ENCODE measurements around the gene ACAP1. TPM values are rescaled to one million over a fixed set of nuclear protein-coding genes. Genes with fewer than 3 reads are reported as not detected.

ACAP1 gene
- total RNA-seq, 1 experiment from 2014 or later, result 8.8 TPM

DNA sequence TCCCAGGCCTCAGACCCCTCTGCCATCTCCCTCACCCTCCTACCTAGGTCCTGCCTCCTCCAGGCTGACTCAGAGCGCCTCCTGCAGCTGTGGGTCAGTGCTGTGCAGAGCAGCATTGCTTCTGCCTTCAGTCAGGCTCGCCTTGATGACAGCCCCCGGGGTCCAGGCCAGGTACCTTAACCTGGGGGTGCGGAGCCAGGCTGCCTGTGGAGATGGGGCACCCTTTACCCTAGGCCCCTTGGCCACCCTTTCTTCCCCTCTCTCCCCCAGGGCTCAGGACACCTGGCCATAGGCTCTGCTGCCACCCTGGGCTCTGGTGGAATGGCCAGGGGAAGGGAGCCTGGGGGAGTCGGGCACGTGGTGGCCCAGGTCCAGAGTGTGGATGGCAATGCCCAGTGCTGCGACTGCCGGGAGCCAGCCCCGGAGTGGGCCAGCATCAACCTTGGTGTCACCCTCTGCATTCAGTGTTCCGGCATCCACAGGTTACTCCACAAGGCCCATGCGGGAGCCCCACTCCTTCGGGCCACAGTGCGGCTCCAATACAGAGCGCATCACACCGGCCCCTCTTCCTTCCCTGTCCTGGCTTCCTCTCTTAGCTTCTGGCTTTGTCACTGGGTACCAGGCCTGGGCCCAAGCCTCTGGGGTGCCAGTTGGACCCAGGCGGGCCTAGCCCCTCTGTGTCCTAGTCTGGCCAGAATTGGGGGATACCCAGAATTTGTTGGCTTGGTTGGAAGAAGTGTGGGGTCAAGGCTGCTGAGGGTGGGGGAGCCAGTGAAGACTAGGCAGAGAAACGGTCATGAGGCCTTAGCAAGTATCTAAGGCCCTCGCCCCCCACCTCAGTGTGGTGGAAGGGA is 10.7 kb downstream of the ACAP1 start (continued):
- TF ChIP-seq, protein P1, sequence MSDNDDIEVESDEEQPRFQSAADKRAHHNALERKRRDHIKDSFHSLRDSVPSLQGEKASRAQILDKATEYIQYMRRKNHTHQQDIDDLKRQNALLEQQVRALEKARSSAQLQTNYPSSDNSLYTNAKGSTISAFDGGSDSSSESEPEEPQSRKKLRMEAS (IDR thresholded peaks at IDR 0.05), result no peak
- TF ChIP-seq SP1 (IDR thresholded peaks at IDR 0.05; ENCODE audit: low read depth), result no peak
- TF ChIP-seq SIN3A (IDR thresholded peaks at IDR 0.05; ENCODE audit: low read depth), result no peak
- TF ChIP-seq POLR2AphosphoS5 (IDR thresholded peaks at IDR 0.05; ENCODE audit: low read depth, low read length), result no peak
- TF ChIP-seq CBX3 (IDR thresholded peaks at IDR 0.05; ENCODE audit: low read depth), result no peak
- no peak for TF ChIP-seq ELF1 (IDR thresholded peaks at IDR 0.05; ENCODE audit: borderline replicate concordance, low read depth)
- TF ChIP-seq, protein P2, sequence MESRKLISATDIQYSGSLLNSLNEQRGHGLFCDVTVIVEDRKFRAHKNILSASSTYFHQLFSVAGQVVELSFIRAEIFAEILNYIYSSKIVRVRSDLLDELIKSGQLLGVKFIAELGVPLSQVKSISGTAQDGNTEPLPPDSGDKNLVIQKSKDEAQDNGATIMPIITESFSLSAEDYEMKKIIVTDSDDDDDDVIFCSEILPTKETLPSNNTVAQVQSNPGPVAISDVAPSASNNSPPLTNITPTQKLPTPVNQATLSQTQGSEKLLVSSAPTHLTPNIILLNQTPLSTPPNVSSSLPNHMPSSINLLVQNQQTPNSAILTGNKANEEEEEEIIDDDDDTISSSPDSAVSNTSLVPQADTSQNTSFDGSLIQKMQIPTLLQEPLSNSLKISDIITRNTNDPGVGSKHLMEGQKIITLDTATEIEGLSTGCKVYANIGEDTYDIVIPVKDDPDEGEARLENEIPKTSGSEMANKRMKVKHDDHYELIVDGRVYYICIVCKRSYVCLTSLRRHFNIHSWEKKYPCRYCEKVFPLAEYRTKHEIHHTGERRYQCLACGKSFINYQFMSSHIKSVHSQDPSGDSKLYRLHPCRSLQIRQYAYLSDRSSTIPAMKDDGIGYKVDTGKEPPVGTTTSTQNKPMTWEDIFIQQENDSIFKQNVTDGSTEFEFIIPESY (IDR thresholded peaks at IDR 0.05; ENCODE audit: extremely low read depth, insufficient replicate concordance, low read length), result no peak

DNA sequence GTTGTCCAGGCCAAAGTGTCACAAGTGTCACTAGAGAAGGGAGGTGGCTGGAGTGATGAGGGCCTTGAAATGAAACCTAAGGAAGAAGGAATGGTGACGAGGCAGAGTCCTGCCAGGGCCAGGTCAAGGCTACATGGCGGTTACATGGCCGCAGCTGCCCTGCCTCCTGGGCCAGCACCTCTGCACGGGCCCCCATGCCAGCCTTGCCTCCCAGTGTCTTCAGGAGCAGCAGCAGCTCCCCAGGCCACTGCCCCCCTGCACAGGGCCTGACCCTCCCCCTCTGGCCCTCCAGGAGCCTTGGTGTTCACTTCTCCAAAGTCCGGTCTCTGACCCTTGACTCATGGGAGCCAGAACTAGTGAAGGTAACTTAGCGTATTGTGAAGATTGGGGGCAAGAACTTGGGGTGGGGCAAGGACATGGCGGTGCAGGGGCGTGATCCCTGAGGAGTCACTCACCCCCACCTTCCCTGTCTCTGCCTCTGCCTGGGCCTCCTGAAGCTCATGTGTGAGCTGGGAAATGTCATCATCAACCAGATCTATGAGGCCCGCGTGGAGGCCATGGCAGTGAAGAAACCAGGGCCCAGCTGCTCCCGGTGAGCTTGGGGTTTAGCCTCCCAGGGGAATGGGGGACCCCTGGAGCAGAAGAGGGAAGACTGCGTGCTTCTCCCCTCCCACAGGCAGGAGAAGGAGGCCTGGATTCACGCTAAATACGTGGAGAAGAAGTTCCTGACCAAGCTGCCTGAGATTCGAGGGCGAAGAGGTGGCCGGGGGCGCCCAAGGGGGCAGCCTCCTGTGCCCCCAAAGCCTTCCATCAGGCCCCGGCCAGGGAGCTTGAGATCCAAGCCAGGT is 11.5 kb downstream of the ACAP1 start:
- Histone ChIP-seq H3K27me3 (ENCODE audit: insufficient read depth, low read length) (no peaks in the 10 kb centered on the region), H3K4me3 (replicated peaks in 1 of 2; ENCODE audit: low read depth in 1 of 2, low read length in 2 of 2) (no peak overlapping the region), H3K4me1 (ENCODE audit: control insufficient read depth in 1 of 2, insufficient read depth in 2 of 2, low read length in 2 of 2) (peaks cover 11 to 30% of the 10 kb centered on the region in 2 experiments), H3K27ac (ENCODE audit: low read depth, low read length) (no peak overlapping the region; the same call in 1 of the 2 replicates), H3K4me2 (ENCODE audit: low read length) (no peak overlapping the region), H2AFZ (ENCODE audit: low read depth, low read length, poor library complexity, severe bottlenecking) (no peak overlapping the region), H3K79me2 (ENCODE audit: insufficient read depth, low read length) (peaks cover 30% of the 10 kb centered on the region), H3K9me2 (ENCODE audit: insufficient read depth) (no peaks in the 10 kb centered on the region), H3K9ac (ENCODE audit: low read length) (no peak overlapping the region), H3K9me3 (ENCODE audit: control insufficient read depth in 1 of 2, insufficient read depth in 1 of 2, low read depth in 1 of 2, low read length in 2 of 2) (no peaks in the 10 kb centered on the region), H4K20me1 (ENCODE audit: insufficient read depth) (0 out of 2 replicates have a peak, but pooled peaks cover 4% of the 10 kb centered on the region), H3K36me3 (ENCODE audit: control insufficient read depth in 1 of 2, insufficient read depth in 2 of 2, low read length in 2 of 2) (no peaks in the 10 kb centered on the region)
- ATAC-seq (no peak), DNase-seq (ENCODE audit: low read depth, low spot score) (no peak)
- intact Hi-C loops (cut with micrococcal nuclease), result no loop called here
- CTCF ChIA-PET, result interaction anchor here (0.9 to 1.3 kb wide), 3 partner anchors 67 to 302 kb away, joined by 3 to 4 read pairs (median 3); partner anchors contain the start of gene SLC2A4
- BruUV-seq (replicated peaks), result no TSS peak
- TF ChIP-seq EGR1 (IDR thresholded peaks at IDR 0.05; ENCODE audit: low read depth) (no peak), RAD21 (IDR thresholded peaks at IDR 0.05; ENCODE audit: low read depth) (no peak), ELF1 (IDR thresholded peaks at IDR 0.05; ENCODE audit: borderline replicate concordance, low read depth) (no peak)
- TF ChIP-seq, protein P3, sequence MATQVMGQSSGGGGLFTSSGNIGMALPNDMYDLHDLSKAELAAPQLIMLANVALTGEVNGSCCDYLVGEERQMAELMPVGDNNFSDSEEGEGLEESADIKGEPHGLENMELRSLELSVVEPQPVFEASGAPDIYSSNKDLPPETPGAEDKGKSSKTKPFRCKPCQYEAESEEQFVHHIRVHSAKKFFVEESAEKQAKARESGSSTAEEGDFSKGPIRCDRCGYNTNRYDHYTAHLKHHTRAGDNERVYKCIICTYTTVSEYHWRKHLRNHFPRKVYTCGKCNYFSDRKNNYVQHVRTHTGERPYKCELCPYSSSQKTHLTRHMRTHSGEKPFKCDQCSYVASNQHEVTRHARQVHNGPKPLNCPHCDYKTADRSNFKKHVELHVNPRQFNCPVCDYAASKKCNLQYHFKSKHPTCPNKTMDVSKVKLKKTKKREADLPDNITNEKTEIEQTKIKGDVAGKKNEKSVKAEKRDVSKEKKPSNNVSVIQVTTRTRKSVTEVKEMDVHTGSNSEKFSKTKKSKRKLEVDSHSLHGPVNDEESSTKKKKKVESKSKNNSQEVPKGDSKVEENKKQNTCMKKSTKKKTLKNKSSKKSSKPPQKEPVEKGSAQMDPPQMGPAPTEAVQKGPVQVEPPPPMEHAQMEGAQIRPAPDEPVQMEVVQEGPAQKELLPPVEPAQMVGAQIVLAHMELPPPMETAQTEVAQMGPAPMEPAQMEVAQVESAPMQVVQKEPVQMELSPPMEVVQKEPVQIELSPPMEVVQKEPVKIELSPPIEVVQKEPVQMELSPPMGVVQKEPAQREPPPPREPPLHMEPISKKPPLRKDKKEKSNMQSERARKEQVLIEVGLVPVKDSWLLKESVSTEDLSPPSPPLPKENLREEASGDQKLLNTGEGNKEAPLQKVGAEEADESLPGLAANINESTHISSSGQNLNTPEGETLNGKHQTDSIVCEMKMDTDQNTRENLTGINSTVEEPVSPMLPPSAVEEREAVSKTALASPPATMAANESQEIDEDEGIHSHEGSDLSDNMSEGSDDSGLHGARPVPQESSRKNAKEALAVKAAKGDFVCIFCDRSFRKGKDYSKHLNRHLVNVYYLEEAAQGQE (IDR thresholded peaks at IDR 0.05; ENCODE audit: low read depth), result no peak
- RAD21 ChIA-PET (ENCODE audit: low non-redundant PET in 1 of 2, low total read pairs in 2 of 2, uncharacterized antibody in 2 of 2, unreplicated experiment in 2 of 2), result no interaction called here
- POLR2A ChIA-PET, result interaction anchor here (1.3 kb wide), 1 partner anchor 17 kb away, joined by 4 read pairs; no protein-coding TSS in a partner anchor

All from HCT116 (cell line).